ENCODE measurements around the gene ARL6IP6.

The ARL6IP6 gene

GRCh38 chr2:152696476-152696875 is 21.9 kb upstream of the ARL6IP6 start:
- Histone ChIP-seq H3K27ac (no peak overlapping the region), H4K20me1 (peaks cover 84% of the 10 kb centered on the region), H3K36me3 (peaks cover 44% of the 10 kb centered on the region), H3K9me3 (peaks cover 10% of the 10 kb centered on the region), H3K9ac (no peak overlapping the region), H3K4me1 (peaks cover 21% of the 10 kb centered on the region; the same call in 1 of the 2 replicates), H3K4me3 (no peak overlapping the region), H3K27me3 (no peaks in the 10 kb centered on the region), H3K4me2 (no peak overlapping the region)
- no peak for TF ChIP-seq Cebpa-rat (IDR thresholded peaks at IDR 0.05)

- H3K4me2 ChIP-seq, result no peak overlapping the region
- no peaks in the 10 kb centered on the region for H3K27me3 ChIP-seq
- H4K20me1 ChIP-seq, result peaks cover 100% of the 10 kb centered on the region
- H3K36me3 ChIP-seq, result peaks cover 68% of the 10 kb centered on the region
- H3K4me3 ChIP-seq, result no peak overlapping the region
- H3K27ac ChIP-seq, result no peak overlapping the region
- no peaks in the 10 kb centered on the region for H3K4me1 ChIP-seq
- no peak for TF ChIP-seq Cebpa-rat (IDR thresholded peaks at IDR 0.05)
- peaks cover 57% of the 10 kb centered on the region for H3K9me3 ChIP-seq
- H3K9ac ChIP-seq, result no peak overlapping the region
Measured at GRCh38 chr2:152701198-152701597, 17.2 kb upstream of the ARL6IP6 start.

GRCh38 chr2:152706477-152707021 is 11.9 kb upstream of the ARL6IP6 start:
- peaks cover 100% of the 10 kb centered on the region for H3K36me3 ChIP-seq
- H4K20me1 ChIP-seq, result peaks cover 99% of the 10 kb centered on the region
- no peak overlapping the region for H3K4me3 ChIP-seq
- no peak overlapping the region for H3K9ac ChIP-seq
- H3K4me1 ChIP-seq, result no peaks in the 10 kb centered on the region
- H3K27ac ChIP-seq, result no peak overlapping the region
- peaks cover 89% of the 10 kb centered on the region for H3K9me3 ChIP-seq
- H3K27me3 ChIP-seq, result no peaks in the 10 kb centered on the region
- TF ChIP-seq Cebpa-rat (IDR thresholded peaks at IDR 0.05), result no peak
- no peak overlapping the region for H3K4me2 ChIP-seq

GRCh38 chr2:152708742-152709141 is 9.7 kb upstream of the ARL6IP6 start:
- Histone ChIP-seq H3K9ac (no peak overlapping the region), H3K27ac (no peak overlapping the region), H4K20me1 (peaks cover 99% of the 10 kb centered on the region), H3K4me1 (no peaks in the 10 kb centered on the region), H3K4me2 (no peak overlapping the region), H3K36me3 (peaks cover 100% of the 10 kb centered on the region), H3K9me3 (peaks cover 67% of the 10 kb centered on the region), H3K27me3 (no peaks in the 10 kb centered on the region), H3K4me3 (no peak overlapping the region)
- TF ChIP-seq Cebpa-rat (IDR thresholded peaks at IDR 0.05), result no peak

- Histone ChIP-seq H3K4me3 (no peak overlapping the region), H3K27ac (no peak overlapping the region), H3K27me3 (no peaks in the 10 kb centered on the region), H3K4me1 (peaks cover 15% of the 10 kb centered on the region), H3K36me3 (peaks cover 97% of the 10 kb centered on the region), H4K20me1 (peaks cover 99% of the 10 kb centered on the region), H3K9ac (no peak overlapping the region), H3K4me2 (no peak overlapping the region), H3K9me3 (peaks cover 48% of the 10 kb centered on the region)
- no peak for TF ChIP-seq Cebpa-rat (IDR thresholded peaks at IDR 0.05)
Measured at GRCh38 chr2:152710713-152711112, 7.7 kb upstream of the ARL6IP6 start.

GRCh38 chr2:152715112-152715511 is 3.3 kb upstream of the ARL6IP6 start:
- Histone ChIP-seq H4K20me1 (peaks cover 70% of the 10 kb centered on the region), H3K9ac (no peak overlapping the region), H3K4me1 (peaks cover 30% of the 10 kb centered on the region), H3K27ac (no peak overlapping the region), H3K27me3 (no peaks in the 10 kb centered on the region), H3K9me3 (peaks cover 5% of the 10 kb centered on the region; the same call in 1 of the 2 replicates), H3K4me2 (peak overlapping the region; percentile 85), H3K36me3 (peaks cover 53% of the 10 kb centered on the region), H3K4me3 (peak overlapping the region; percentile 89; the same call in 1 of the 2 replicates)
- no peak for TF ChIP-seq Cebpa-rat (IDR thresholded peaks at IDR 0.05)

- Histone ChIP-seq H3K9ac (peak overlapping the region; percentile 99), H3K4me1 (peaks cover 38% of the 10 kb centered on the region), H3K36me3 (peaks cover 49% of the 10 kb centered on the region), H3K27me3 (no peaks in the 10 kb centered on the region), H3K4me2 (peak overlapping the region; percentile 85), H4K20me1 (peaks cover 62% of the 10 kb centered on the region), H3K4me3 (peak overlapping the region; percentile 89), H3K27ac (no peak overlapping the region), H3K9me3 (no peaks in the 10 kb centered on the region; the same call in 1 of the 2 replicates)
- no peak for TF ChIP-seq Cebpa-rat (IDR thresholded peaks at IDR 0.05)
Measured at GRCh38 chr2:152715854-152716428, 2.5 kb upstream of the ARL6IP6 start.

- H3K4me3 ChIP-seq, result peak overlapping the region; percentile 89
- no peaks in the 10 kb centered on the region; the same call in 1 of the 2 replicates for H3K9me3 ChIP-seq
- H3K27ac ChIP-seq, result peak overlapping the region; percentile 100
- H3K27me3 ChIP-seq, result no peaks in the 10 kb centered on the region
- H4K20me1 ChIP-seq, result peaks cover 54% of the 10 kb centered on the region
- TF ChIP-seq Cebpa-rat (IDR thresholded peaks at IDR 0.05), result no peak
- peaks cover 49% of the 10 kb centered on the region for H3K36me3 ChIP-seq
- H3K4me2 ChIP-seq, result peak overlapping the region; percentile 85
- peaks cover 45% of the 10 kb centered on the region for H3K4me1 ChIP-seq
- peak overlapping the region; percentile 99 for H3K9ac ChIP-seq
Measured at GRCh38 chr2:152716805-152717227, 1.6 kb upstream of the ARL6IP6 start.

- H3K9me3 ChIP-seq, result no peaks in the 10 kb centered on the region
- peaks cover 47% of the 10 kb centered on the region for H4K20me1 ChIP-seq
- no peaks in the 10 kb centered on the region for H3K27me3 ChIP-seq
- H3K36me3 ChIP-seq, result peaks cover 49% of the 10 kb centered on the region
- peaks cover 45% of the 10 kb centered on the region for H3K4me1 ChIP-seq
- H3K4me2 ChIP-seq, result peak within 1 kb of the TSS; percentile 85
- peak within 1 kb of the TSS; percentile 89 for H3K4me3 ChIP-seq
- peak within 1 kb of the TSS; percentile 100 for H3K27ac ChIP-seq
- no peak for TF ChIP-seq Cebpa-rat (IDR thresholded peaks at IDR 0.05)
- H3K9ac ChIP-seq, result peak within 1 kb of the TSS; percentile 99
Measured at GRCh38 chr2:152717228-152718075, 968 bp upstream of the ARL6IP6 start, which contains the start of gene PRPF40A. TSS of gene PRPF40A (minus strand) at chr2:152717461. CDS start at chr2:152717439, 22 bp downstream.

Data from BLaER1 (cell line).